H9 (cell line): ENCODE data around the gene SLC35A1. TPM values are rescaled to one million over a fixed set of nuclear protein-coding genes. Genes with fewer than 3 reads are reported as not detected.

ENCODE experiments used
- DNase-seq: peaks from one replicate; pipeline ENCODE4 v3.0.0-alpha.2; 2017
- H2AFZ ChIP-seq: one replicate; pipeline ENCODE4 v1.6.1; 2013; ENCODE audit warnings: mild to moderate bottlenecking, low read length, control low read depth, moderate library complexity
- H2AK5ac ChIP-seq: 2 replicates; pipeline ENCODE4 v1.6.1; 2013; ENCODE audit warnings: low read length, control low read depth, mixed read lengths; ENCODE audit not compliant: insufficient read length
- H2BK120ac ChIP-seq: one replicate; pipeline ENCODE4 v1.6.1; 2013; ENCODE audit warnings: low read depth, mild to moderate bottlenecking, low read length, control low read depth, inconsistent platforms; ENCODE audit not compliant: poor library complexity, severe bottlenecking
- H2BK12ac ChIP-seq: 2 replicates; pipeline ENCODE4 v1.6.1; 2013; ENCODE audit warnings: low read length, control low read depth, mixed read lengths, low read depth; ENCODE audit not compliant: insufficient read length
- H2BK15ac ChIP-seq: 2 replicates; pipeline ENCODE4 v1.6.1; 2013; ENCODE audit warnings: low read depth, low read length, control low read depth
- H2BK20ac ChIP-seq: one replicate; pipeline ENCODE4 v1.6.1; 2013; ENCODE audit warnings: low read depth, mild to moderate bottlenecking, low read length, control low read depth, inconsistent platforms; ENCODE audit not compliant: poor library complexity, severe bottlenecking
- H2BK5ac ChIP-seq: 2 replicates; pipeline ENCODE4 v1.6.1; 2013; ENCODE audit warnings: low read length, control low read depth, mixed read lengths; ENCODE audit not compliant: insufficient read length
- H3K14ac ChIP-seq: 2 replicates; pipeline ENCODE4 v1.6.1; 2013; ENCODE audit warnings: low read length, control low read depth; ENCODE audit not compliant: insufficient read depth
- H3K18ac ChIP-seq: 2 replicates; pipeline ENCODE4 v1.6.1; 2013; ENCODE audit warnings: low read depth, mild to moderate bottlenecking, mixed read lengths, low read length, control low read depth; ENCODE audit not compliant: insufficient read length
- H3K23ac ChIP-seq: 2 replicates; pipeline ENCODE4 v1.6.1; 2013; ENCODE audit warnings: low read length, control low read depth, mixed read lengths, low read depth; ENCODE audit not compliant: insufficient read length
- H3K23me2 ChIP-seq: 2 replicates; pipeline ENCODE4 v1.6.1; 2013; ENCODE audit warnings: low read depth, mild to moderate bottlenecking, mixed read lengths, low read length, control low read depth; ENCODE audit not compliant: insufficient read length, poor library complexity, severe bottlenecking
- H3K27ac ChIP-seq: 2 replicates; pipeline ENCODE4 v1.5.1; 2013; ENCODE audit warnings: low read length, control low read depth, mixed read lengths, low read depth; ENCODE audit not compliant: insufficient read length
- H3K27me3 ChIP-seq: 2 replicates; pipeline ENCODE4 v1.6.1; 2013; ENCODE audit warnings: low read length, control low read depth, inconsistent platforms; ENCODE audit not compliant: insufficient read depth
- H3K4ac ChIP-seq: 2 replicates; pipeline ENCODE4 v1.6.1; 2013; ENCODE audit warnings: low read depth, mild to moderate bottlenecking, control low read depth, inconsistent platforms, low read length, moderate library complexity
- H3K4me1 ChIP-seq: 2 replicates; pipeline ENCODE4 v1.6.1; 2013; ENCODE audit warnings: low read length, control low read depth, inconsistent platforms; ENCODE audit not compliant: insufficient read depth
- H3K4me2 ChIP-seq: 2 replicates; pipeline ENCODE4 v1.6.1; 2013; ENCODE audit warnings: low read length, control low read depth, mixed read lengths; ENCODE audit not compliant: insufficient read length, insufficient read depth
- H3K56ac ChIP-seq: 2 replicates; pipeline ENCODE4 v1.6.1; 2013; ENCODE audit warnings: low read depth, mild to moderate bottlenecking, mixed read lengths, low read length, control low read depth; ENCODE audit not compliant: insufficient read length
- H3K79me1 ChIP-seq: 2 replicates; pipeline ENCODE4 v1.6.1; 2013; ENCODE audit warnings: low read depth, mild to moderate bottlenecking, moderate library complexity, low read length, control low read depth, inconsistent platforms; ENCODE audit not compliant: insufficient read depth, poor library complexity, severe bottlenecking
- H3K79me2 ChIP-seq: 2 replicates; pipeline ENCODE4 v1.6.1; 2013; ENCODE audit warnings: low read length, control low read depth, inconsistent platforms; ENCODE audit not compliant: insufficient read depth
- H3K9ac ChIP-seq: 2 replicates; pipeline ENCODE4 v1.6.1; 2013; ENCODE audit warnings: low read length, control low read depth, mixed read lengths; ENCODE audit not compliant: insufficient read length; ENCODE audit errors: extremely low read depth
- H3K9me3 ChIP-seq: one replicate; pipeline ENCODE4 v1.6.1; 2013; ENCODE audit warnings: low read depth, low read length, inconsistent platforms; ENCODE audit not compliant: control insufficient read depth
- H3T11ph ChIP-seq: one replicate; pipeline ENCODE4 v1.6.1; 2013; ENCODE audit warnings: mild to moderate bottlenecking, low read length, control low read depth, inconsistent platforms
- H4K20me1 ChIP-seq: one replicate; pipeline ENCODE4 v1.6.1; 2013; ENCODE audit not compliant: control insufficient read depth, insufficient read length, insufficient read depth
- H4K5ac ChIP-seq: 2 replicates; pipeline ENCODE4 v1.6.1; 2013; ENCODE audit warnings: low read depth, mild to moderate bottlenecking, mixed read lengths, low read length, control low read depth; ENCODE audit not compliant: insufficient read length
- H4K8ac ChIP-seq: replicated peaks from 2 replicates; pipeline ENCODE4 v1.6.1; 2013; ENCODE audit warnings: low read length, control low read depth, mixed read lengths, low read depth; ENCODE audit not compliant: insufficient read length
- H4K91ac ChIP-seq: 2 replicates; pipeline ENCODE4 v1.6.1; 2013; ENCODE audit warnings: low read depth, mild to moderate bottlenecking, moderate library complexity, mixed read lengths, low read length, control low read depth; ENCODE audit not compliant: insufficient read length
- H3K27ac Mint-ChIP-seq, 3 experiments: 2 replicates in 2 of 3; 3 replicates in 1 of 3; pipeline ENCODE4 v1.8.0; 2020 to 2021; ENCODE audit warnings: mixed read lengths in 3 of 3, mild to moderate bottlenecking in 1 of 3, moderate library complexity in 1 of 3
- H3K27me3 Mint-ChIP-seq: 2 replicates; pipeline ENCODE4 v1.8.0; 2021; ENCODE audit warnings: low read depth, mild to moderate bottlenecking, moderate library complexity, mixed read lengths
- H3K36me3 Mint-ChIP-seq, 3 experiments: 2 replicates in 2 of 3; 3 replicates in 1 of 3; pipeline ENCODE4 v1.8.0; 2020 to 2021; ENCODE audit warnings: low read depth in 3 of 3, mixed read lengths in 3 of 3; ENCODE audit not compliant: insufficient read depth in 1 of 3
- H3K4me1 Mint-ChIP-seq, 2 experiments: 2 replicates each; pipeline ENCODE4 v1.8.0; 2020; ENCODE audit warnings: mixed read lengths in 2 of 2
- H3K4me3 Mint-ChIP-seq, 2 experiments: 2 replicates in 1 of 2; 3 replicates in 1 of 2; pipeline ENCODE4 v1.8.0; 2020 to 2021; ENCODE audit warnings: mild to moderate bottlenecking in 2 of 2, mixed read lengths in 2 of 2, moderate library complexity in 1 of 2
- H3K9me3 Mint-ChIP-seq, 2 experiments: 2 replicates in 1 of 2; 3 replicates in 1 of 2; pipeline ENCODE4 v1.8.0; 2020; ENCODE audit warnings: mild to moderate bottlenecking in 2 of 2, mixed read lengths in 2 of 2, moderate library complexity in 1 of 2
- WGBS: extraction: QIAGEN DNeasy Blood & Tissue Kit; methylation state at CpG from one replicate; pipeline ENCODE4 v1.1.7; 2013; ENCODE audit warnings: missing lambda C conversion rate, low lambda C conversion rate, mixed read lengths; ENCODE audit not compliant: insufficient read length; ENCODE audit errors: extremely low coverage; 5-methylcytosine and 5-hydroxymethylcytosine counted together
- total RNA-seq: library from RNA; stranded (reverse); gene quantifications from 2 replicates; pipeline ENCODE4 v1.2.1, GENCODE V29; 2021
- TF ChIP-seq, protein P1 (sequence below): fragments of 200-600 bp; sonication (generic); conservative IDR thresholded peaks from 3 replicates; pipeline ENCODE4 v1.8.0; 2021; ENCODE audit warnings: antibody characterized with exemption, mild to moderate bottlenecking

The SLC35A1 gene
- total RNA-seq, 1 experiment from 2014 or later = 6.1 TPM

DNA sequence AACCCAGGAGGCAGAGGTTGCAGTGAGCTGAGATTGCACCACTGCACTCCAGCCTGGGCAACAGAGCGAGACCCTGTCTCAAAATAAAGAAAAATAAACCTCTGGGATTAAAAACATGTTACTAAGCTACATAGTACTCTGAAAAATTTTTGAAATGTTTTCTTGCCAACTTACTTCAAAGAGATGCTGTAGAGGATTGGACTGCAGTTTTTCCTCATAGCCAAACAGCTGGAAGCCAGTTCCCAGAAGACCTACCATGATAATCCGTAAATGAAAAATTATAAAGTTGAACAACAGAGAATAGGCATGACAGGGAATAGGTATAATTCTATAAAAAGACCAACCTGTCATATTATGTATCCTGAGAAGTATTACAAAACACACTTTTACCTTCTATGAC, 69.0 kb downstream of the SLC35A1 start:
- no peaks in the 10 kb centered on the region for H3K27me3 Mint-ChIP-seq
- Histone ChIP-seq H3K18ac (no peak overlapping the region), H2BK20ac (no peak overlapping the region), H4K8ac (no peak overlapping the region), H3K9ac (no peak overlapping the region), H4K20me1 (no peaks in the 10 kb centered on the region), H3K23me2 (no peaks in the 10 kb centered on the region), H2BK120ac (no peak overlapping the region), H4K5ac (no peak overlapping the region), H3K9me3 (no peaks in the 10 kb centered on the region), H3K79me1 (no peaks in the 10 kb centered on the region), H2BK15ac (no peak overlapping the region), H3K4ac (no peak overlapping the region), H3K4me1 (no peaks in the 10 kb centered on the region), H2AFZ (no peak overlapping the region), H3K23ac (no peak overlapping the region), H3K14ac (no peak overlapping the region), H2AK5ac (no peak overlapping the region), H3K27ac (no peak overlapping the region), H4K91ac (no peak overlapping the region), H3K27me3 (no peaks in the 10 kb centered on the region), H3K79me2 (no peaks in the 10 kb centered on the region), H2BK12ac (no peak overlapping the region), H3T11ph (no peak overlapping the region), H3K56ac (no peak overlapping the region), H3K4me2 (no peak overlapping the region), H2BK5ac (no peak overlapping the region)
- H3K9me3 Mint-ChIP-seq = peaks cover 11 to 13% of the 10 kb centered on the region in 2 experiments; a peak in 2 of 5 replicates
- no peak for DNase-seq
- H3K4me3 Mint-ChIP-seq = no peak overlapping the region
- H3K27ac Mint-ChIP-seq = no peak overlapping the region
- H3K36me3 Mint-ChIP-seq = peaks cover 40 to 71% (median 53%) of the 10 kb centered on the region in 3 experiments
- H3K4me1 Mint-ChIP-seq = no peaks in the 10 kb centered on the region
- TF ChIP-seq, protein P1, sequence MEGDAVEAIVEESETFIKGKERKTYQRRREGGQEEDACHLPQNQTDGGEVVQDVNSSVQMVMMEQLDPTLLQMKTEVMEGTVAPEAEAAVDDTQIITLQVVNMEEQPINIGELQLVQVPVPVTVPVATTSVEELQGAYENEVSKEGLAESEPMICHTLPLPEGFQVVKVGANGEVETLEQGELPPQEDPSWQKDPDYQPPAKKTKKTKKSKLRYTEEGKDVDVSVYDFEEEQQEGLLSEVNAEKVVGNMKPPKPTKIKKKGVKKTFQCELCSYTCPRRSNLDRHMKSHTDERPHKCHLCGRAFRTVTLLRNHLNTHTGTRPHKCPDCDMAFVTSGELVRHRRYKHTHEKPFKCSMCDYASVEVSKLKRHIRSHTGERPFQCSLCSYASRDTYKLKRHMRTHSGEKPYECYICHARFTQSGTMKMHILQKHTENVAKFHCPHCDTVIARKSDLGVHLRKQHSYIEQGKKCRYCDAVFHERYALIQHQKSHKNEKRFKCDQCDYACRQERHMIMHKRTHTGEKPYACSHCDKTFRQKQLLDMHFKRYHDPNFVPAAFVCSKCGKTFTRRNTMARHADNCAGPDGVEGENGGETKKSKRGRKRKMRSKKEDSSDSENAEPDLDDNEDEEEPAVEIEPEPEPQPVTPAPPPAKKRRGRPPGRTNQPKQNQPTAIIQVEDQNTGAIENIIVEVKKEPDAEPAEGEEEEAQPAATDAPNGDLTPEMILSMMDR = no peak
- no CpG with 5 or more reads among the region's 2 CpGs for WGBS
